ENCODE results near the gene GAB4. TPM values are rescaled to one million over a fixed set of nuclear protein-coding genes. Genes with fewer than 3 reads are reported as not detected.

GAB4 gene
- total and polyA plus RNA-seq, 10 of the 15 experiments (the other 5 are each of a cell fraction or from before 2014, with no cell fraction given), result not detected

DNA sequence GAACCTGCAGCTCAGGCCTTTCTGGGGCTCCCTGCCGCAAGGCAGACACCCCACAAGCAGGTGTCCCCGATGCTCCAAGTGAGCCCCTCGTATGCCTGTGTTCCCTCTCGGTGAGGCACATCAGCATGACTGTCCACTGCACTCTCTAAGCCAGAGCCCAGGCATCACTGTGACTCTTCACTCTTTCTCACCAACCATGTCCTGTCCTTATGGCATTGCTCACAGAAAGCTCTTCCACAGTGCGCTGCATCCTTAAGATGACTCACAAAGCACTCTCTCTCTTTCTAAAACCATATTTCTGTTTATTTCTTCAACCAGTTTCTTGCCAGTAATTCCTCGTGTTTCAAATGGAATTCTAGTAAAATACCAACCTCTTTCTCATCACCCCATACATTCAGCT is 18.1 kb downstream of the GAB4 start:
- FAIRE-seq (no peak), ATAC-seq (no peak), DNase-seq (ENCODE audit: low read depth, low spot score) (no peak)
- Histone ChIP-seq H3K9me3 (replicated peaks; ENCODE audit: control insufficient read depth, insufficient read depth, low read length) (no peaks in the 10 kb centered on the region), H3K9ac (ENCODE audit: control insufficient read depth, insufficient read depth, low read length) (no peak overlapping the region), H4K20me1 (ENCODE audit: control insufficient read depth, insufficient read depth) (no peaks in the 10 kb centered on the region), H3K4me1 (ENCODE audit: control insufficient read depth, insufficient read depth, low read length) (no peaks in the 10 kb centered on the region), H2AFZ (ENCODE audit: control insufficient read depth, low read depth, low read length) (no peak overlapping the region), H3K36me3 (ENCODE audit: control insufficient read depth in 2 of 2, insufficient read depth in 2 of 2, low read length in 1 of 2) (no peaks in the 10 kb centered on the region), H3K4me2 (ENCODE audit: control insufficient read depth, insufficient read depth) (no peak overlapping the region), H3K79me2 (ENCODE audit: control insufficient read depth, insufficient read depth, low read length) (no peaks in the 10 kb centered on the region), H3K4me3 (no peak overlapping the region), H3K27me3 (replicated peaks in 1 of 2; ENCODE audit: control insufficient read depth in 2 of 2, insufficient read depth in 2 of 2, low read length in 1 of 2) (no peaks in the 10 kb centered on the region; a peak in 1 of 4 replicates), H3K27ac (ENCODE audit: control insufficient read depth, insufficient read depth) (no peak overlapping the region)
- SMC1A ChIA-PET (ENCODE audit: uncharacterized antibody, unreplicated experiment), result no interaction called here
- RAD21 ChIA-PET (ENCODE audit: unreplicated experiment), result no interaction called here
- no TSS peak for BruUV-seq (replicated peaks)
- CTCF ChIA-PET, result no interaction called here
- TF ChIP-seq ZZZ3 (IDR thresholded peaks at IDR 0.05; ENCODE audit: control insufficient read depth, insufficient read length, low read depth) (no peak), PAX8 (IDR thresholded peaks at IDR 0.05) (no peak), STAT3 (IDR thresholded peaks at IDR 0.05; ENCODE audit: low read depth, low read length) (no peak), NR2C1 (IDR thresholded peaks at IDR 0.05) (no peak), NBN (IDR thresholded peaks at IDR 0.05) (no peak), BHLHE40 (IDR thresholded peaks at IDR 0.05; ENCODE audit: borderline replicate concordance in 1 of 2, low read depth in 2 of 2, low read length in 1 of 2) (no peak), EED (IDR thresholded peaks at IDR 0.05; ENCODE audit: low read depth) (no peak), POLR2AphosphoS2 (IDR thresholded peaks at IDR 0.05; ENCODE audit: low read depth, low read length) (no peak), PML (IDR thresholded peaks at IDR 0.05; ENCODE audit: low read length) (no peak), SRF (IDR thresholded peaks at IDR 0.05; ENCODE audit: low read depth in 2 of 2, low read length in 2 of 2) (no peak), ZBED1 (IDR thresholded peaks at IDR 0.05; ENCODE audit: borderline replicate concordance) (no peak), FOXM1 (IDR thresholded peaks at IDR 0.05; ENCODE audit: low read depth, low read length) (no peak), SMC3 (IDR thresholded peaks at IDR 0.05; ENCODE audit: borderline replicate concordance, low read length) (no peak), TBL1XR1 (IDR thresholded peaks at IDR 0.05; ENCODE audit: low read depth, low read length) (no peak)
- TF ChIP-seq, protein P1, sequence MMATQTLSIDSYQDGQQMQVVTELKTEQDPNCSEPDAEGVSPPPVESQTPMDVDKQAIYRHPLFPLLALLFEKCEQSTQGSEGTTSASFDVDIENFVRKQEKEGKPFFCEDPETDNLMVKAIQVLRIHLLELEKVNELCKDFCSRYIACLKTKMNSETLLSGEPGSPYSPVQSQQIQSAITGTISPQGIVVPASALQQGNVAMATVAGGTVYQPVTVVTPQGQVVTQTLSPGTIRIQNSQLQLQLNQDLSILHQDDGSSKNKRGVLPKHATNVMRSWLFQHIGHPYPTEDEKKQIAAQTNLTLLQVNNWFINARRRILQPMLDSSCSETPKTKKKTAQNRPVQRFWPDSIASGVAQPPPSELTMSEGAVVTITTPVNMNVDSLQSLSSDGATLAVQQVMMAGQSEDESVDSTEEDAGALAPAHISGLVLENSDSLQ (IDR thresholded peaks at IDR 0.05), result no peak
- TF ChIP-seq, protein P2, sequence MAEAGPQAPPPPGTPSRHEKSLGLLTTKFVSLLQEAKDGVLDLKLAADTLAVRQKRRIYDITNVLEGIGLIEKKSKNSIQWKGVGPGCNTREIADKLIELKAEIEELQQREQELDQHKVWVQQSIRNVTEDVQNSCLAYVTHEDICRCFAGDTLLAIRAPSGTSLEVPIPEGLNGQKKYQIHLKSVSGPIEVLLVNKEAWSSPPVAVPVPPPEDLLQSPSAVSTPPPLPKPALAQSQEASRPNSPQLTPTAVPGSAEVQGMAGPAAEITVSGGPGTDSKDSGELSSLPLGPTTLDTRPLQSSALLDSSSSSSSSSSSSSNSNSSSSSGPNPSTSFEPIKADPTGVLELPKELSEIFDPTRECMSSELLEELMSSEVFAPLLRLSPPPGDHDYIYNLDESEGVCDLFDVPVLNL (IDR thresholded peaks at IDR 0.05; ENCODE audit: low read depth, low read length), result no peak
- TF ChIP-seq, protein P3, sequence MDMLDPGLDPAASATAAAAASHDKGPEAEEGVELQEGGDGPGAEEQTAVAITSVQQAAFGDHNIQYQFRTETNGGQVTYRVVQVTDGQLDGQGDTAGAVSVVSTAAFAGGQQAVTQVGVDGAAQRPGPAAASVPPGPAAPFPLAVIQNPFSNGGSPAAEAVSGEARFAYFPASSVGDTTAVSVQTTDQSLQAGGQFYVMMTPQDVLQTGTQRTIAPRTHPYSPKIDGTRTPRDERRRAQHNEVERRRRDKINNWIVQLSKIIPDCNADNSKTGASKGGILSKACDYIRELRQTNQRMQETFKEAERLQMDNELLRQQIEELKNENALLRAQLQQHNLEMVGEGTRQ (IDR thresholded peaks at IDR 0.05; ENCODE audit: borderline replicate concordance, low read depth, low read length), result no peak
- TF ChIP-seq, protein P4, sequence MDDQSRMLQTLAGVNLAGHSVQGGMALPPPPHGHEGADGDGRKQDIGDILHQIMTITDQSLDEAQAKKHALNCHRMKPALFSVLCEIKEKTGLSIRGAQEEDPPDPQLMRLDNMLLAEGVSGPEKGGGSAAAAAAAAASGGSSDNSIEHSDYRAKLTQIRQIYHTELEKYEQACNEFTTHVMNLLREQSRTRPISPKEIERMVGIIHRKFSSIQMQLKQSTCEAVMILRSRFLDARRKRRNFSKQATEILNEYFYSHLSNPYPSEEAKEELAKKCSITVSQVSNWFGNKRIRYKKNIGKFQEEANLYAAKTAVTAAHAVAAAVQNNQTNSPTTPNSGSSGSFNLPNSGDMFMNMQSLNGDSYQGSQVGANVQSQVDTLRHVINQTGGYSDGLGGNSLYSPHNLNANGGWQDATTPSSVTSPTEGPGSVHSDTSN (IDR thresholded peaks at IDR 0.05; ENCODE audit: insufficient replicate concordance, low read depth, low read length), result no peak
- TF ChIP-seq, protein P5, sequence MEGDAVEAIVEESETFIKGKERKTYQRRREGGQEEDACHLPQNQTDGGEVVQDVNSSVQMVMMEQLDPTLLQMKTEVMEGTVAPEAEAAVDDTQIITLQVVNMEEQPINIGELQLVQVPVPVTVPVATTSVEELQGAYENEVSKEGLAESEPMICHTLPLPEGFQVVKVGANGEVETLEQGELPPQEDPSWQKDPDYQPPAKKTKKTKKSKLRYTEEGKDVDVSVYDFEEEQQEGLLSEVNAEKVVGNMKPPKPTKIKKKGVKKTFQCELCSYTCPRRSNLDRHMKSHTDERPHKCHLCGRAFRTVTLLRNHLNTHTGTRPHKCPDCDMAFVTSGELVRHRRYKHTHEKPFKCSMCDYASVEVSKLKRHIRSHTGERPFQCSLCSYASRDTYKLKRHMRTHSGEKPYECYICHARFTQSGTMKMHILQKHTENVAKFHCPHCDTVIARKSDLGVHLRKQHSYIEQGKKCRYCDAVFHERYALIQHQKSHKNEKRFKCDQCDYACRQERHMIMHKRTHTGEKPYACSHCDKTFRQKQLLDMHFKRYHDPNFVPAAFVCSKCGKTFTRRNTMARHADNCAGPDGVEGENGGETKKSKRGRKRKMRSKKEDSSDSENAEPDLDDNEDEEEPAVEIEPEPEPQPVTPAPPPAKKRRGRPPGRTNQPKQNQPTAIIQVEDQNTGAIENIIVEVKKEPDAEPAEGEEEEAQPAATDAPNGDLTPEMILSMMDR (IDR thresholded peaks at IDR 0.05 in 2 of 3, conservative IDR thresholded peaks at IDR 0.05 in 1 of 3; ENCODE audit: control insufficient read depth in 2 of 3, extremely low read depth in 1 of 3, insufficient read depth in 1 of 3, low read depth in 3 of 3, low read length in 3 of 3), result no peak
- in situ Hi-C loops (cut with MboI) (no loop called here), intact Hi-C loops (cut with micrococcal nuclease; ENCODE audit: unreplicated experiment) (no loop called here)
- 18% methylated on average over 6 of the region's 6 CpGs for WGBS (ENCODE audit: insufficient coverage, insufficient replicate concordance, low lambda C conversion rate, missing lambda C conversion rate)
- POLR2A ChIA-PET, result no interaction called here
